ENCODE results near the gene KRTAP1-1. TPM values are rescaled to one million over a fixed set of nuclear protein-coding genes. Genes with fewer than 3 reads are reported as not detected.

The KRTAP1-1 gene
- total and polyA plus RNA-seq, 2 of the 8 experiments (the other 6 are each of a cell fraction or from before 2014, with no cell fraction given), result not detected

DNA sequence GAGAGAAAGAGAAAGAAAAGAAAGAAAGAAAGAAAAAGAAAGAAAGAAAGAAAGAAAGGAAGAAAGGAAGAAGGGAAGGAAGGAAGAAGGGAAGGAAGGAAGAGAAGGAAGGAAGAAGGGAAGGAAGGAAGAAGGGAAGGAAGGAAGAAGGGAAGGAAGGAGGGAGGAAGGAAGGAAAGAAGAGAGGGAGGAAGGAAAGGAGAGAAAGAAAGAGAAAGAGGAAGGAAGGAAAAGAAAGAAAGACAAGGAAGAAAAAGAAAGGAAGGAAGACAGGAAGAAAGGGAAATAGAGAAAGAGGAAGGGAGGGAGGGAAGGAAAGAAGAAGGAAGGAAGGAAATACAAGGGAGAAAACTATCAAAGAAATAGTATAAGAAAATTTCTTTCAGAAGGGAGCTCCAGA is 35.5 kb upstream of the KRTAP1-1 start:
- Histone ChIP-seq H3K27ac (ENCODE audit: low read depth, low read length) (no peak overlapping the region), H2BK15ac (ENCODE audit: low read length) (no peak overlapping the region), H2AFZ (ENCODE audit: low read length) (no peak overlapping the region), H4K5ac (ENCODE audit: insufficient read length, low read depth, low read length) (no peak overlapping the region), H2BK12ac (ENCODE audit: low read depth, low read length) (no peak overlapping the region), H2BK120ac (replicated peaks; ENCODE audit: low read depth, low read length) (no peak overlapping the region), H3K18ac (ENCODE audit: extremely low read depth, low read length) (no peak overlapping the region), H3K4me2 (ENCODE audit: insufficient read depth in 1 of 2, low read depth in 2 of 2, low read length in 2 of 2) (no peak overlapping the region), H3K4me1 (replicated peaks in 1 of 4; ENCODE audit: control insufficient read depth in 3 of 4, insufficient read depth in 4 of 4, low read length in 3 of 4) (no peaks in the 10 kb centered on the region), H2AK5ac (ENCODE audit: low read depth, low read length) (no peak overlapping the region), H3K36me3 (ENCODE audit: control insufficient read depth in 2 of 4, insufficient read depth in 4 of 4, low read length in 3 of 4) (no peaks in the 10 kb centered on the region), H3K4ac (replicated peaks; ENCODE audit: insufficient read length, low read depth, low read length) (no peak overlapping the region), H3K79me2 (ENCODE audit: control insufficient read depth in 1 of 2, insufficient read depth in 2 of 2, low read length in 2 of 2) (no peaks in the 10 kb centered on the region), H2BK20ac (ENCODE audit: low read length) (no peak overlapping the region), H2BK5ac (ENCODE audit: low read depth, low read length) (no peak overlapping the region), H3K56ac (replicated peaks; ENCODE audit: insufficient read length, low read depth, low read length) (no peak overlapping the region), H3K9me3 (ENCODE audit: insufficient read depth in 2 of 2, low read depth in 1 of 2, low read length in 1 of 2) (no peaks in the 10 kb centered on the region), H3K27me3 (replicated peaks in 1 of 4; ENCODE audit: control insufficient read depth in 3 of 4, extremely low read depth in 1 of 4, insufficient read depth in 3 of 4, low read length in 3 of 4) (no peaks in the 10 kb centered on the region), H4K8ac (ENCODE audit: extremely low read depth, insufficient read depth, low read length) (no peak overlapping the region), H3K79me1 (ENCODE audit: low read depth, low read length) (no peaks in the 10 kb centered on the region), H3K9ac (replicated peaks in 1 of 4; ENCODE audit: extremely low read depth in 1 of 4, low read depth in 3 of 4, low read length in 3 of 4) (no peak overlapping the region), H3K14ac (ENCODE audit: insufficient read length) (no peak overlapping the region), H3K23me2 (ENCODE audit: low read depth, low read length) (no peaks in the 10 kb centered on the region), H4K91ac (replicated peaks; ENCODE audit: insufficient read length, low read length) (no peak overlapping the region), H3K4me3 (ENCODE audit: extremely low read depth in 1 of 4, insufficient read depth in 2 of 4, low read depth in 3 of 4, low read length in 4 of 4) (no peak overlapping the region), H4K20me1 (replicated peaks in 1 of 2; ENCODE audit: control insufficient read depth in 1 of 2, insufficient read depth in 2 of 2, low read length in 2 of 2) (no peaks in the 10 kb centered on the region), H3K23ac (ENCODE audit: insufficient read length) (no peak overlapping the region)
- CTCF ChIA-PET (ENCODE audit: partially characterized antibody), result no interaction called here
- no peak for TF ChIP-seq PHF8 (conservative IDR thresholded peaks at IDR 0.05; ENCODE audit: low read depth, low read length)
- TF ChIP-seq FOSL1 (IDR thresholded peaks at IDR 0.05; ENCODE audit: insufficient read depth, low read depth, low read length), result no peak
- TF ChIP-seq MAX (IDR thresholded peaks at IDR 0.05), result no peak
- no peak for TF ChIP-seq EGR1 (IDR thresholded peaks at IDR 0.05; ENCODE audit: borderline replicate concordance, low read depth, low read length)
- no peak for TF ChIP-seq SIN3A (conservative IDR thresholded peaks at IDR 0.05 in 1 of 2, IDR thresholded peaks at IDR 0.05 in 1 of 2; ENCODE audit: low read depth in 1 of 2, low read length in 2 of 2)
- no peak for TF ChIP-seq GTF2F1 (IDR thresholded peaks at IDR 0.05; ENCODE audit: borderline replicate concordance, low read depth, low read length)
- TF ChIP-seq CTBP2 (IDR thresholded peaks at IDR 0.05; ENCODE audit: borderline replicate concordance, insufficient read depth, insufficient read length, low read length), result no peak
- TF ChIP-seq RAD21 (IDR thresholded peaks at IDR 0.05 in 1 of 2, conservative IDR thresholded peaks at IDR 0.05 in 1 of 2; ENCODE audit: low read depth in 2 of 2, low read length in 2 of 2), result no peak
- no peak for TF ChIP-seq KDM4A (IDR thresholded peaks at IDR 0.05; ENCODE audit: low read depth, low read length, severe bottlenecking)
- TF ChIP-seq CHD2 (IDR thresholded peaks at IDR 0.05; ENCODE audit: low read length), result no peak
- FAIRE-seq (no peak), DNase-seq (ENCODE audit: low read depth in 1 of 2, low spot score in 2 of 2) (no peak)
- POLR2A ChIA-PET (ENCODE audit: partially characterized antibody), result no interaction called here

Data from H1 (cell line).